Measurements from ENCODE around the gene ZFAND4.

- TF ChIP-seq POLR2A (IDR thresholded peaks at IDR 0.05; ENCODE audit: low read length) (no peak), GATA1 (IDR thresholded peaks at IDR 0.05; ENCODE audit: low read depth, low read length) (no peak)
Observed at GRCh38 chr10:45607276-45607675, 65.3 kb downstream of the ZFAND4 start.

Data from erythroblast (primary cell).